Measurements from ENCODE around the gene TFIP11. TPM values are rescaled to one million over a fixed set of nuclear protein-coding genes. Genes with fewer than 3 reads are reported as not detected.

The TFIP11 gene
- total and polyA plus RNA-seq, 2 donors (not counting 1 experiment from before 2014, with no cell fraction given): 33.5 to 82.8 TPM

GRCh38 chr22:26485013-26485412, 27.3 kb downstream of the TFIP11 start:
- no peaks in the 10 kb centered on the region for H3K27me3 ChIP-seq (replicated peaks in 1 of 4; ENCODE audit: control extremely low read depth in 1 of 4, control insufficient read depth in 3 of 4, insufficient read depth in 4 of 4, low read length in 3 of 4)
- TF ChIP-seq EZH2 (IDR thresholded peaks at IDR 0.05; ENCODE audit: borderline replicate concordance, insufficient read depth, low read depth, low read length, poor library complexity, severe bottlenecking) (no peak), CTCF (IDR thresholded peaks at IDR 0.05) (no peak)
- no peaks in the 10 kb centered on the region for H3K9me3 ChIP-seq (ENCODE audit: control extremely low read depth in 1 of 3, control insufficient read depth in 2 of 3, insufficient read depth in 1 of 3, low read length in 2 of 3)
- peak overlapping the region; percentile 28 for H3K27ac Mint-ChIP-seq
- ChIA-PET CTCF (interaction anchor here (0.6 to 2.0 kb wide), 4 partner anchors 15 to 198 kb away, joined by 3 to 8 read pairs (median 6); no protein-coding TSS in a partner anchor), POLR2A (interaction anchor here (0.6 to 2.1 kb wide), 2 partner anchors 11 to 27 kb away, joined by 3 to 8 read pairs; partner anchors contain the start of gene TFIP11)
- H4K20me1 ChIP-seq (ENCODE audit: control insufficient read depth, insufficient read depth, low read length, poor library complexity, severe bottlenecking): no peaks in the 10 kb centered on the region
- DNase-seq (no peak), ATAC-seq (ENCODE audit: low read depth) (no peak)
- peaks cover 4 to 27% of the 10 kb centered on the region in 2 experiments for H3K36me3 ChIP-seq (replicated peaks in 1 of 2; ENCODE audit: control extremely low read depth in 1 of 2, control insufficient read depth in 1 of 2, extremely low read depth in 1 of 2, insufficient read depth in 2 of 2, low read length in 1 of 2)
- H3K4me2 ChIP-seq (replicated peaks; ENCODE audit: low read depth, low read length, poor library complexity, severe bottlenecking): peak overlapping the region; percentile 86
- intact Hi-C loops (cut with micrococcal nuclease): no loop called here
- no peak overlapping the region for H3K9ac ChIP-seq (ENCODE audit: low read length)
- WGBS (ENCODE audit: insufficient coverage): 90% methylated on average over 6 of the region's 7 CpGs
- H3K4me3 ChIP-seq (ENCODE audit: control extremely low read depth in 1 of 5, extremely low read depth in 1 of 5, insufficient read depth in 1 of 5, low read depth in 2 of 5, low read length in 4 of 5): no peak overlapping the region
- no peaks in the 10 kb centered on the region for H3K27me3 Mint-ChIP-seq
- no peak overlapping the region for H2AFZ ChIP-seq (ENCODE audit: insufficient read depth, low read depth, low read length, poor library complexity, severe bottlenecking)
- H3K79me2 ChIP-seq (ENCODE audit: control insufficient read depth, insufficient read depth, low read length): peaks cover 29% of the 10 kb centered on the region
- peaks cover 36 to 45% of the 10 kb centered on the region in 2 donors for H3K4me1 ChIP-seq (ENCODE audit: control insufficient read depth in 2 of 2, insufficient read depth in 2 of 2, low read length in 2 of 2)
- peak overlapping the region; percentile 59 to 98 for H3K27ac ChIP-seq (ENCODE audit: low read length in 2 of 2)
- no peaks in the 10 kb centered on the region for H3K9me3 Mint-ChIP-seq (ENCODE audit: insufficient read depth)
- H3K4me1 Mint-ChIP-seq: peaks cover 59% of the 10 kb centered on the region
- H3K4me3 Mint-ChIP-seq: peak overlapping the region; percentile 94

- WGBS (ENCODE audit: insufficient coverage): 8% methylated on average over 3 of the region's 6 CpGs
- H3K4me3 ChIP-seq (ENCODE audit: control extremely low read depth in 1 of 5, extremely low read depth in 1 of 5, insufficient read depth in 1 of 5, low read depth in 2 of 5, low read length in 4 of 5): peak overlapping the region; percentile 70 to 98 (median 83)
- no peaks in the 10 kb centered on the region for H3K27me3 Mint-ChIP-seq
- H3K9ac ChIP-seq (ENCODE audit: low read length): peak overlapping the region; percentile 94
- ATAC-seq (ENCODE audit: low read depth) (no peak), DNase-seq (no peak)
- H3K4me1 Mint-ChIP-seq: peaks cover 65% of the 10 kb centered on the region
- peak overlapping the region; percentile 86 for H3K4me2 ChIP-seq (replicated peaks; ENCODE audit: low read depth, low read length, poor library complexity, severe bottlenecking)
- CTCF ChIA-PET: interaction anchor here (0.5 to 2.0 kb wide), 8 partner anchors 15 to 198 kb away, joined by 3 to 8 read pairs (median 4); no protein-coding TSS in a partner anchor
- H3K36me3 ChIP-seq (replicated peaks in 1 of 2; ENCODE audit: control extremely low read depth in 1 of 2, control insufficient read depth in 1 of 2, extremely low read depth in 1 of 2, insufficient read depth in 2 of 2, low read length in 1 of 2): peaks cover 4 to 20% of the 10 kb centered on the region in 2 experiments
- no peaks in the 10 kb centered on the region for H3K9me3 Mint-ChIP-seq (ENCODE audit: insufficient read depth)
- H3K9me3 ChIP-seq (ENCODE audit: control extremely low read depth in 1 of 3, control insufficient read depth in 2 of 3, insufficient read depth in 1 of 3, low read length in 2 of 3): no peaks in the 10 kb centered on the region
- peak overlapping the region; percentile 97 for H3K27ac Mint-ChIP-seq
- H4K20me1 ChIP-seq (ENCODE audit: control insufficient read depth, insufficient read depth, low read length, poor library complexity, severe bottlenecking): no peaks in the 10 kb centered on the region
- peaks cover 43 to 52% of the 10 kb centered on the region in 2 donors for H3K4me1 ChIP-seq (ENCODE audit: control insufficient read depth in 2 of 2, insufficient read depth in 2 of 2, low read length in 2 of 2)
- peaks cover 34% of the 10 kb centered on the region for H3K79me2 ChIP-seq (ENCODE audit: control insufficient read depth, insufficient read depth, low read length)
- peak overlapping the region; percentile 94 for H3K4me3 Mint-ChIP-seq
- intact Hi-C loops (cut with micrococcal nuclease): no loop called here
- POLR2A ChIA-PET: interaction anchor here (1.0 to 2.1 kb wide), 3 partner anchors 28 to 188 kb away, joined by 3 to 8 read pairs (median 5); partner anchors contain the start of gene TFIP11
- peak overlapping the region; percentile 83 for H2AFZ ChIP-seq (ENCODE audit: insufficient read depth, low read depth, low read length, poor library complexity, severe bottlenecking)
- H3K27me3 ChIP-seq (replicated peaks in 1 of 4; ENCODE audit: control extremely low read depth in 1 of 4, control insufficient read depth in 3 of 4, insufficient read depth in 4 of 4, low read length in 3 of 4): no peaks in the 10 kb centered on the region
- H3K27ac ChIP-seq (ENCODE audit: low read length in 2 of 2): peak overlapping the region; percentile 59 to 98
- no peak for TF ChIP-seq CTCF (IDR thresholded peaks at IDR 0.05)
These were observed 27.9 kb downstream of the TFIP11 start for GRCh38 chr22:26484360-26484706.

Measured in B cell (primary cell).